ENCODE measurements around the gene EXOC6.

DNA sequence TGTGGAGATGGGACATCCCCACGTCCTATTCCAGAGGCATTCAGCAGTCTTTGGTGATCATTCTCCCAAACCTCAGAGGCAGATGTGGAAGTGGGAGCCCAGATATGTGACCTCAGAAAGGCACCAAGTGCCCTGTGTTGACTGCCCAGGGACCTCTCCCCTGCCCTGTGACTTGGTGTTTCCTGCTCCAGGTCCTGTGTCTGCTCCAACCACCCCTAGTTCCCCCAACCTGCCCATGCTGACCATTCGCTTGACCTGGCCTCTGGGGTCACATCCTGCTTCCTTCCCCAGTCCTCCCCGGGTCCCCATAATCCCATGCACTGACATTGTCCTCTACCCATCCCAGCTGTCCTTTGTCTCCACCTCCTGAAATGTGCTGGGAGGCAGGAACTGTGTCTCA, 233.0 kb downstream of the EXOC6 start:
- TF ChIP-seq POLR2A (IDR thresholded peaks at IDR 0.05) (no peak), CTCF (IDR thresholded peaks at IDR 0.05) (no peak)
